ENCODE data around the gene TNS3. TPM values are rescaled to one million over a fixed set of nuclear protein-coding genes. Genes with fewer than 3 reads are reported as not detected.

Gene TNS3
- total and polyA plus RNA-seq, 7 donors, result 17.4 to 43.8 (median 28.8) TPM

- no peak for TF ChIP-seq POLR2A (IDR thresholded peaks at IDR 0.05)
- no peak for TF ChIP-seq POLR2AphosphoS5 (IDR thresholded peaks at IDR 0.05)
- TF ChIP-seq EP300 (IDR thresholded peaks at IDR 0.05), result no peak
- TF ChIP-seq, protein P1, sequence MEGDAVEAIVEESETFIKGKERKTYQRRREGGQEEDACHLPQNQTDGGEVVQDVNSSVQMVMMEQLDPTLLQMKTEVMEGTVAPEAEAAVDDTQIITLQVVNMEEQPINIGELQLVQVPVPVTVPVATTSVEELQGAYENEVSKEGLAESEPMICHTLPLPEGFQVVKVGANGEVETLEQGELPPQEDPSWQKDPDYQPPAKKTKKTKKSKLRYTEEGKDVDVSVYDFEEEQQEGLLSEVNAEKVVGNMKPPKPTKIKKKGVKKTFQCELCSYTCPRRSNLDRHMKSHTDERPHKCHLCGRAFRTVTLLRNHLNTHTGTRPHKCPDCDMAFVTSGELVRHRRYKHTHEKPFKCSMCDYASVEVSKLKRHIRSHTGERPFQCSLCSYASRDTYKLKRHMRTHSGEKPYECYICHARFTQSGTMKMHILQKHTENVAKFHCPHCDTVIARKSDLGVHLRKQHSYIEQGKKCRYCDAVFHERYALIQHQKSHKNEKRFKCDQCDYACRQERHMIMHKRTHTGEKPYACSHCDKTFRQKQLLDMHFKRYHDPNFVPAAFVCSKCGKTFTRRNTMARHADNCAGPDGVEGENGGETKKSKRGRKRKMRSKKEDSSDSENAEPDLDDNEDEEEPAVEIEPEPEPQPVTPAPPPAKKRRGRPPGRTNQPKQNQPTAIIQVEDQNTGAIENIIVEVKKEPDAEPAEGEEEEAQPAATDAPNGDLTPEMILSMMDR (IDR thresholded peaks at IDR 0.05), result no peak
- 90 to 92% methylated on average over 20 of the region's 20 CpGs for WGBS, 2 donors
Measured at GRCh38 chr7:47277321-47277781, 304.6 kb downstream of the TNS3 start.

GRCh38 chr7:47273974-47274766, 307.7 kb downstream of the TNS3 start:
- no peaks in the 10 kb centered on the region for H3K4me1 ChIP-seq
- WGBS, 2 donors, result 90 to 91% methylated on average over 6 of the region's 6 CpGs
- no peak for TF ChIP-seq POLR2AphosphoS5 (IDR thresholded peaks at IDR 0.05)
- TF ChIP-seq, protein P1 (IDR thresholded peaks at IDR 0.05), result no peak
- TF ChIP-seq EP300 (IDR thresholded peaks at IDR 0.05), result no peak
- TF ChIP-seq POLR2A (IDR thresholded peaks at IDR 0.05), result no peak
- H3K4me3 ChIP-seq, result no peak overlapping the region
- H3K9me3 ChIP-seq, result no peaks in the 10 kb centered on the region
- no peak overlapping the region for H3K27ac ChIP-seq
- H3K27me3 ChIP-seq, result no peaks in the 10 kb centered on the region
- DNase-seq, result no peak
- H3K36me3 ChIP-seq, result peaks cover 0 to 36% (median 14%) of the 10 kb centered on the region in 4 donors
- intact Hi-C loops (cut with DNase I), result no loop called here

More at GRCh38 chr7:47277321-47277781, 304.6 kb downstream of the TNS3 start:
- peak; percentile 60 for DNase-seq
- no peak overlapping the region for H3K27ac ChIP-seq
- intact Hi-C loops (cut with DNase I), result no loop called here
- no peaks in the 10 kb centered on the region for H3K9me3 ChIP-seq
- peaks cover 2 to 62% (median 25%) of the 10 kb centered on the region in 4 donors for H3K36me3 ChIP-seq
- H3K4me3 ChIP-seq, result no peak overlapping the region
- no peaks in the 10 kb centered on the region for H3K4me1 ChIP-seq
- no peaks in the 10 kb centered on the region for H3K27me3 ChIP-seq

GRCh38 chr7:47273088-47273487, 308.8 kb downstream of the TNS3 start:
- no peaks in the 10 kb centered on the region for H3K27me3 ChIP-seq
- DNase-seq, result no peak
- H3K4me1 ChIP-seq, result no peaks in the 10 kb centered on the region
- H3K9me3 ChIP-seq, result no peaks in the 10 kb centered on the region
- H3K4me3 ChIP-seq, result no peak overlapping the region
- peaks cover 0 to 28% (median 14%) of the 10 kb centered on the region in 4 donors for H3K36me3 ChIP-seq
- WGBS, 2 donors, result 96% methylated on average over 4 of the region's 4 CpGs
- no peak overlapping the region for H3K27ac ChIP-seq
- TF ChIP-seq, protein P1 (IDR thresholded peaks at IDR 0.05), result no peak
- no peak for TF ChIP-seq POLR2A (IDR thresholded peaks at IDR 0.05)
- TF ChIP-seq POLR2AphosphoS5 (IDR thresholded peaks at IDR 0.05), result no peak
- TF ChIP-seq EP300 (IDR thresholded peaks at IDR 0.05), result no peak
- intact Hi-C loops (cut with DNase I), result no loop called here

- H3K9me3 ChIP-seq, result no peaks in the 10 kb centered on the region
Measured at GRCh38 chr7:47271749-47272148, 310.2 kb downstream of the TNS3 start.

More at GRCh38 chr7:47271749-47272148, 310.2 kb downstream of the TNS3 start:
- TF ChIP-seq, protein P1 (IDR thresholded peaks at IDR 0.05), result no peak
- no peak for TF ChIP-seq POLR2AphosphoS5 (IDR thresholded peaks at IDR 0.05)
- TF ChIP-seq EP300 (IDR thresholded peaks at IDR 0.05), result no peak
- no peak for TF ChIP-seq POLR2A (IDR thresholded peaks at IDR 0.05)
- DNase-seq, result no peak
- Histone ChIP-seq H3K4me3 (no peak overlapping the region), H3K27ac (no peak overlapping the region), H3K4me1 (peaks cover 0 to 2% (median 0%) of the 10 kb centered on the region in 4 donors), H3K27me3 (no peaks in the 10 kb centered on the region), H3K36me3 (peaks cover 0 to 15% (median 4%) of the 10 kb centered on the region in 4 donors)
- 86 to 89% methylated on average over 3 of the region's 3 CpGs for WGBS, 2 donors
- intact Hi-C loops (cut with DNase I), result no loop called here
